ENCODE data around the gene WTIP.

WTIP gene

GRCh38 chr19:34479396-34479795 lies 2.2 kb upstream of the WTIP start:
- DNase-seq = peak; percentile 48

GRCh38 chr19:34480491-34480890 lies 1.1 kb upstream of the WTIP start:
- no peak for DNase-seq

GRCh38 chr19:34481861-34482379 lies 362 bp downstream of the WTIP start:
- DNase-seq = peak; percentile 44

GRCh38 chr19:34482380-34483250 lies 1.1 kb downstream of the WTIP start:
- DNase-seq = peak; percentile 49

GRCh38 chr19:34484328-34484727 lies 2.8 kb downstream of the WTIP start:
- DNase-seq = no peak

GRCh38 chr19:34485831-34486230 lies 4.3 kb downstream of the WTIP start:
- DNase-seq = no peak

GRCh38 chr19:34487651-34488051 lies 6.1 kb downstream of the WTIP start:
- no peak for DNase-seq

- no peak for DNase-seq
Measured at GRCh38 chr19:34489175-34489574, 7.6 kb downstream of the WTIP start.

GRCh38 chr19:34490141-34490766 lies 8.7 kb downstream of the WTIP start:
- DNase-seq = no peak

GRCh38 chr19:34493038-34493648 lies 11.6 kb downstream of the WTIP start:
- no peak for DNase-seq

- no peak for DNase-seq
Measured at GRCh38 chr19:34493649-34494044, 12.1 kb downstream of the WTIP start.

- no peak for DNase-seq
Measured at GRCh38 chr19:34494601-34495000, 13.0 kb downstream of the WTIP start.

- no peak for DNase-seq
Measured at GRCh38 chr19:34495416-34495815, 13.9 kb downstream of the WTIP start.

- no peak for DNase-seq
Measured at GRCh38 chr19:34497112-34497805, 15.7 kb downstream of the WTIP start.

GRCh38 chr19:34499155-34499834 lies 17.7 kb downstream of the WTIP start:
- DNase-seq = no peak

- no peak for DNase-seq
Measured at GRCh38 chr19:34500656-34501120, 19.1 kb downstream of the WTIP start.

GRCh38 chr19:34501339-34502320 lies 20.1 kb downstream of the WTIP start:
- DNase-seq = peak; percentile 98

GRCh38 chr19:34502582-34503411 lies 21.2 kb downstream of the WTIP start:
- DNase-seq = no peak

- DNase-seq = no peak
Measured at GRCh38 chr19:34503531-34504272, 22.1 kb downstream of the WTIP start.
